H1 (cell line): Measurements from ENCODE around the gene ATP9B. TPM values are rescaled to one million over a fixed set of nuclear protein-coding genes. Genes with fewer than 3 reads are reported as not detected.

Source experiments
- EZH2 ChIP-seq: fragments of 200-600 bp; sonication (generic); IDR thresholded peaks from 2 replicates; pipeline ENCODE4 v1.7.1; 2012; ENCODE audit warnings: low read depth, mild to moderate bottlenecking, moderate library complexity, low read length, inconsistent platforms; ENCODE audit not compliant: severe bottlenecking
- KDM4A ChIP-seq: IDR thresholded peaks from one replicate; pipeline ENCODE4 v1.7.1; 2012; ENCODE audit warnings: low read depth, mild to moderate bottlenecking, moderate library complexity, low read length, inconsistent platforms; ENCODE audit not compliant: severe bottlenecking
- polyA plus RNA-seq, 7 experiments: library from polyadenylated mRNA; depleted of rRNA in 3 of 7; stranded (reverse) in 5 of 7; unstranded in 2 of 7; fragments of >200 nt in 5 of 7; fragments of 200-250 nt in 2 of 7; gene quantifications; 1 replicate in 5 of 7; 2 replicates in 1 of 7; 4 replicates in 1 of 7; pipeline versions ENCODE4 v1.2.1 to v1.2.3, GENCODE V29; 2011 to 2013; ENCODE audit warnings: missing spikeins in 2 of 7, mixed read lengths in 2 of 7
- total RNA-seq: library from RNA; stranded (reverse); fragmentation: NEBNext Ultra II Directional; extraction: Animal tissue kit (Norgen Biotek cat#: 25700); gene quantifications from 2 replicates; pipeline ENCODE4 v1.2.1, GENCODE V29; 2021
- TF ChIP-seq, protein P1 (sequence below): IDR thresholded peaks from 2 replicates; pipeline ENCODE4 v1.6.1; 2012; ENCODE audit warnings: inconsistent platforms

ATP9B gene
- total and polyA plus RNA-seq, 2 of the 8 experiments (the other 6 are each of a cell fraction or from before 2014, with no cell fraction given): 15.1 to 21.7 TPM

DNA sequence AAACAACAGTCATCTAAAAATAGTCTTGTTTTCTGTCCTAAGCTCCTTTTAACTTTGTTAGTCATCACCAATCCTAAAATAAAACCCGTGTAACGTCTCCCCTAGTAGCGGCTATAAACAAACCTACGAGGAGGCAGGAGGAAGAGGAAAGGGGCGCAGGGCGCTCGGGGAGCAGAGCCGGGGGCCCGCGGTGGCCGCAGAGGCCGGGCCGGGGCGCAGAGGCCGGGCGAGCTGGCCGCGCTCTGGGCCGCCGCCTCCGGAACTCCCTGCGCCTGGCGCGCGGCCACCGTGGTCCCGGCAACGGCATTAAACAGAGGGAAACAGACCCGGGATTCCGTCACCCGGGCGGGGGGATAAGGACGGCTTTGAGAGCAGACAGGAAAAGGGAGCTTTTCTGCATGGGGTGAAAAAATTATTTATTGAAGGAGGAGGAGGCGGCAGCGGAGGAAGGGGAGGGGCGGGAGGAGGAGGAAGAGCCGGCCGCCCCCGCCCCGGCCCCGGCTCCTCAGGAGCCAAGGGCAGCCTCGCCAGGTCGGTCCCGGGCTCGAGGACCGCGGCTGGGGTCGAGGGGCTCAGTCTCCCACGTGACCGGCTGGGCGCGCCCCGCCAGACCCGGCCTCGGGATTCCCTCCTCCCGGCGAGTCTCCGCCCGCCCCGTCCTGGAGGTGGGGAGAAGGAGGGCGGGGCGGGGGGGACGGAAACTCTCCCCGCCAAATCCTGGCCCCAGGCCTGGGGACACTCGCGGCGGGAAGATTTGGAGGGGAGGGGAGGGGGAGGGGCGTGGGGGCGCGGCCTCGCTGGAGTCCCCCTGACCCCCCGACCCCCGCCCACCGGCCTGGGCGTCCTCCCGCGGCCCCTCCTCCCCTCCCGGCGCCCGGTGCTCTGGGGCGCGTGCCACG, 324.7 kb downstream of the ATP9B start (continued):
- TF ChIP-seq EZH2 (peak; percentile 57), KDM4A (peak; percentile 36)
- TF ChIP-seq, protein P1, sequence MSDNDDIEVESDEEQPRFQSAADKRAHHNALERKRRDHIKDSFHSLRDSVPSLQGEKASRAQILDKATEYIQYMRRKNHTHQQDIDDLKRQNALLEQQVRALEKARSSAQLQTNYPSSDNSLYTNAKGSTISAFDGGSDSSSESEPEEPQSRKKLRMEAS: peak; percentile 78
